GM19240 (cell line): ENCODE results near the gene MRPS34.
A peak's percentile ranks its signal among the peaks of the same experiment; 100 is the strongest.
"Not testable (repeated sequence)": the region's sequence is repeated elsewhere in the genome, so short reads cannot be mapped to it uniquely, and the experiment has no call there.

ENCODE experiments used
- DNase-seq: peaks from one replicate; pipeline ENCODE4 v3.0.0; 2011; ENCODE audit warnings: low spot score; ENCODE audit not compliant: insufficient read length

MRPS34 gene

GRCh38 chr16:1772908-1773702, at the start of gene MRPS34:
TSS of gene MRPS34 (minus strand) at chr16:1773134. CDS start at chr16:1773119, 15 bp downstream.
- DNase-seq = peak; percentile 75

DNA sequence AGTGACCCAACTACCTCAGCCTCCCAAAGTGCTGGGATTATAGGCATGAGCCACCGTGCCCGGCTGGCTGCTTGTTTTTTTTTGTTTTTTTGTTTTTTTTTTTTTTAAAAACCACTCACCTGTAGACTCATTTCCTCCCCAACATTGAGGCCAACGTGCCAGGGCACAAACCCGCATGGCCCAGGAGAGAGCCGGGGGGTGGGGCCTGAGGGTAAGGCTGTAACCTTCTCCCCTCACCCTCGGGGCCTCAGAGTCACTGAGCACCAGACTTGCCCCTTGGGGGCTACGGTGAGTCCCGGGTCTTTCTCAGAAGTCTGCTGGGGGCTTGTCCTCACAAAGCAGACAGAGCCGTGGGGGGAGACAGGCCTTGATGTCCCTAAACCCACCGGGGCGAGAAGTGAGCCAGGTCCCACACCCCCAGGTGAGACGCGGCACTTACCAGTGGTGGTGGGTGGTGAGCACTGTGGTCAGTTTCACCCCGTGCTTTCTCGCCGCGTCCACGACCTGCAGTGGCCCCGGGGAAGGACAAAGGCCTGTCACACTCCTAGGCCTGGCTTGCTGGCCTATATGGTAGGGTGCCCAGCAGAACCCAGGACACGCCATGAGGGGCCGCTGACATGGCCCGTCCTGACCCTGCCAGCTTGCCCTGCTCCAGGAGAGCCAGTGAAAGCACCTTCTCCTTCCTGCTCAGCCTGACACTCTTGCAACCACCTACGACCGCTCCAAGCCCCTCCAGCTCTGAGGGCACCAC, 49.1 kb upstream of the MRPS34 start:
- no peak for DNase-seq

- no peak for DNase-seq
Observed at GRCh38 chr16:1820946-1821290, 48.0 kb upstream of the MRPS34 start.

DNA sequence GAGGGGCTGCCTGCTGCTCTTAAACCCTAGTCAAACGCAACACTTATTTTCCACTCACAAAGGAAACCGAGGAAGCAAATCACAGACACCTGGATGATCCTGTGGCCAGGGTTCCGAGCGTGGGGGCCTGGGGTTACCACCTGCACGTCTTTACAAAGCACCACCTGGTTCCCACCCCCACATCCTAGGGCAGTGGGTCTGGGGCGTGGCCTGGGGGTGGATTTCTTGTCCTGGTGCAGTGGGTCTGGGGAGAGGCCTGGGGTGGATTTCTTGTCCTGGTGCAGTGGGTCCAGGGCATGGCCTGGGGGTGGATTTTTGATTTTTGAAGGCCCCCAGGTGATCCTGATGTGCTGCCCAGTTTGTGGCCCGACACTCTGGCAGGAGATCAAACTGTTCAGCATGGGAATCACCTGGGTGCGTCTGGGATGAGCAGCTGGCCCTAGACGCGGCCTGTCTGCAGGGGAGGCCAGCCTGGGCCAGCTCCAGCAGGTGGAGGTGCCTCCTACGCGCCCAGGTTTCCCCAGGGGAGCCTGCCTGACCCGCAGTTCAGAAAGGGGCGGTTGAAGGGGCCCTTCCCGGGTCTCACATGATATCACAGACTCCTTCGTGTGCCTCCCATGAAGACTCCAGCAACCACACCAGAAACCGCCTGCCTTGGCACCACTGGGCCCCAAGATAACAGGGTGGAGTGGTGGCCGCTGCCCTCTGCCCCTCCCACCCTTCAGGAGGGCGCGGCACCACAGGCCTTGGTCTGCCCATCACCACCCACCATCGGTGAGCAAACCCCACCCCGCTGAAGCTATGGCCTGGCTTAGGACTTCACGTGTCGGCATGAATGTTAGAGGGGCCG, 47.4 kb upstream of the MRPS34 start:
- DNase-seq = no peak

- DNase-seq = no peak
Observed at GRCh38 chr16:1819611-1820010, 46.7 kb upstream of the MRPS34 start.

- DNase-seq = no peak
Observed at GRCh38 chr16:1818873-1819525, 46.1 kb upstream of the MRPS34 start.

DNA sequence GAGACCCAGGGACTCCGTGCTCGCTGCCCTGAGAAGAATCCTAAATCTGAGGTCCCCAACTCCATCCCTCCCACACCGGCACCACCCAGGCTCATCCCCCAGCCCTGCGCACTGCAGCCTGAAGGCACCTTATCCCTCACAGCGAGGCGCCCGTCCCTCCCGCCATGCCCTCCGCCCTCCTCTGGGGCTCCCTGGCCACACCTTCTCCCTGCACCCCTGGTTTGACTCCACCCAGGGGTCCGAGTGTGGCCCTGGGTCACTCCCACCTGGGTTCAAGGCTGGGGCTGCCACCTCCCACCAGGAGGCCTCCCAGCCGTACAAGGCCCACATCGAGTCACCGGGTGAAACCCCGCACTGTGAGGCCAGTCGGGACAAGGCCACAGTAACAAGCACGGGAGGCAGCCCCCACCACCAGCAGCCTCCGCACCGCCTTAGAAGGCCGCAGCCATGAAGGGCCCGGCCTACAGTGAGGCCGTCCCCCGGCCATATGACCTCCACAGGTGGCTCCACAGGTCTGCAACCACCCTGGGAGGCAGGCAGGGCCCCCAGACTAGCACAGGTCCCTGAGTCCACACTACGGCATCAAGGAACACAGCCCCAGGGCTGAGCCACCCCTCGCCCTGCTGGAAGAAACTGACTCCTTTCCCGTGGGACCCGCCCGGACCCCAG, 45.4 kb upstream of the MRPS34 start:
- DNase-seq = no peak

DNA sequence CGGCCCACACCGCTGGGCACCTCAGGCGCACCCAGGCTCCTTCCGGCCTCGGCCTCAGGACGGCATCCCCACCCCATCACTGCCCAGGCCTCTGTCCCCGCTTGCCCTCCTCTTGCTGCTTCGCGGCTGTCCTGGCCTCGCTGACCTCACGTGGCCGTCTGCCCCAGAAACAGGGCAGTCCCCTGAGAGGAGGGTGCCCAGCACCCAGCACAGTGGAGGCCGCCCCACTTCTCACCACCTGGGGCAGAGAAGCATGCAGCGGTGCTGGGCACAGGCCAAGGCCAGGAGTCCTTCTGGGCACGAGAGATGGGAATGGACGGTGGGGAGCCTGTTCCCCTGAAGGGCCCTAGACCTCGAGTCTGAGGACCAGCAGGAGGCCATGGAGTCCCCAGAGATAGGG, 44.8 kb upstream of the MRPS34 start:
- no peak for DNase-seq

DNA sequence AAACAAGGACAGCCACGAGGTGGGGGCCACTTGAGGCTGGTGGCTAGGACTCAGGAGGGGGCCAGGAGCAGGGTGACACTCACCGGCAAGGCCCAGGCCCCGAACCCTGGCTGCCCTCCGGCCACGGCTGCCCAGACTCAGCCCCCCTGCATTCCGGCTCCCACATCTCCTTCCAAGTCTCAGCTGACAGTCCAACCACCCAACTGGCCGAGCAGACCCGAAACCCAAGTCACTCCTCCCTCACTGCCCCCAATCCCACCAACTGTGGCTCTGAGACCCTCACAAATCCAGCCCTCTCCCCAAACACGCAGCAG, 44.3 kb upstream of the MRPS34 start:
- DNase-seq = no peak

DNA sequence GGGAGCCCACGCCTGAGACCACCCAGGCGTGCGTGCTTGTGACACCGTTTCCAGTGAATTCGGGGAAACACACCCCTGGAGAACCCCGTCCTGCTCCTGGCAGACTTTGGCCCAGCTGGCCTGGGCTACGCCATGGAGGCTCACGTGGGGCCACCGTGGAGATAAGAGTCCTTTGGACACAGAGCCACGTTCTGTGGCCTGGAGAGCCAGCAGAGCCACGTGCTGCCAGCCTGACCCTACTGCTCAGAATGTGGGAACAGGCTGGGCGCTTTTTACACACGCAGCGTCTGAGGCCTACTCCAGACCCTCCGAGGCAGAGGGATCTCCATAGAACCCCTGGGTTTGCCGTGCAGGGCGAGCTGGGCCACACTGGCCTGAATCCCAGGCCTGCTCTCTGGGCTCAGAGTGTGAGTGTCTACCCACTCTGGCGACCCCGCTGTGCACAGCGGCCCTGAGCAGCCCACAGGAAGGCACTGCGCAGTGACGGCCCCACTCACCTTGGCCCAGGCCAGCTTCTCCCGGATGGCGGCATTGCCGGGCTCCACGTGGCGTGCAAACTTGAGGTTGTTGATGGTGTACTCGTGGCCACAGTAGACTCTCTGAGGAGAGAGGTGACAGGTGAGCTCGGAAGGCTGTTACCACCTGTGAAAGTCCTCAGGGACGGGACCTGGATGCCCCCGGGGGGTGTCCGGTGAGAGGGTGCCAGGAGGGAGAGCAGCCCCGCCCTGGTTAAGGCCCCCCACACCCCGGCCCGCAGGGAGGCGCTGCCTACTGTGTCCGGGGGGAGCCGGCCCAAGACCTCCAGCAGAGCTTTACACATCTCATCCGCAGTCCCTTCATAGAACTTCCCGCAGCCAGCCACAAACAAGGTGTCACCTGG, 43.7 kb upstream of the MRPS34 start:
- no peak for DNase-seq

DNA sequence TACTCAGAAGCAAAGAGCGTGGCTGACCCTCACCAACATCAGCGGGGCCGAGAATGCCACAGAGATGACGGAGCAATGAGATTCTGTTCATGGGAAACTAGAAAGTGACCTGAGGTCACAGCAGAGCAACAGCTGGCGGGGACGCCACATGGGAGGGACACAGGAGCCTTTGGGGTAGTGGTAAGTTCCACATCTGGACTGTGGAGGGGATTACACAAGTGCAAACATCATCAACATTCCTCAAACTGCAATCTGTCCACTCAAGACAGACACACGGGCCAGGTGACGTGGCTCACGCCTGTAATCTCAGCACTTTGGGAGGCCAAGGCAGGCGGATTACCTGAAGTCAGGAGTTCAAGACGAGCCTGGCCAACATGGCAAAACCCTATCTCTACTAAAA, 42.5 kb upstream of the MRPS34 start:
- no peak for DNase-seq

- no peak for DNase-seq
Observed at GRCh38 chr16:1812732-1813163, 39.8 kb upstream of the MRPS34 start.

DNA sequence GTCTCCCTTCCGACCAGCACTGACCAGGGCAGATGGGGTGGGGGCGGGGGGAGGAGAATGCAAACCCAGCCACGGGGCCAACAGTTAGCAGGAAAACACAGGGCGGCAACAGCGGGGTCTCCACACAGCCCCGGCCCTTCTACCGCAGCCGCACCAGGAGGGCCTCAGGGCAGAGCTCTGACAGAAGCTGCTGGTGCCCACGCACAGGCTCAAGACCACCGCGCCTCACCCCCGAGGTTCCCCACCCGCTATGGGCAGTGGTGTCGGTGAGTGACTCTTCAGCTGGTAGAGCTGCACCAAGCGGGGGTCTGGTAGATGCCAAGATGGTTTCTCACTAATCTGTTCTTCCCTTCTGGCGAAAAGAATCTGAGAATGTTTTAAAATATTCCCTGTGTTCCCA, 37.6 kb upstream of the MRPS34 start:
- DNase-seq = no peak

GRCh38 chr16:1810106-1810505, 37.2 kb upstream of the MRPS34 start:
- no peak for DNase-seq

DNA sequence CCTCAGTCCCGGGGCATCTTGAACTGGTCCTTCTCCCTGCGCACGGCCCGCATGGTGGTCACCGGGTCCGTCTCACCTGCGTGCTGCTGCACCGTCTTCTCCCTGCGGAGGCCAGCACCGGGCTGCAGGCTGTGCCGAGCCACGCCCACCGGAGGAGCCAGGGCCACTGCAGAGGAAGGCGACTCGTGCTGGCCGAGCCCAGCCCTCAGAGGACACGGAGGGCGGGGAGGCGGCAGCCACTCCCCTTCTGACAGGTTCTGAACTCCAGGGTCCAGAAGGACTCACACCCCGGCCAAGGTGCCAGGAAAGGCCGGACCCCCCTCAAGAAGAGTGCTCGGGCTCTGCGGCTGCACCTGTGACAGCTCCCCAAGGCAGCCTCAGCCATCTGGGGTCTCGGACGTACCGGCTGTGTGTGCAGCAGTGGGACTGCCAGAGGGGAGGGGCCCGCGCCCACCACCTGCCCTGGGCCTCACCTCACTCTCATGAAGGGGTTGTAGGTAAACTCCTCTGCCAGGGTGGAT, 36.4 kb upstream of the MRPS34 start:
- DNase-seq = no peak

- no peak for DNase-seq
Observed at GRCh38 chr16:1808691-1809090, 35.8 kb upstream of the MRPS34 start.

DNA sequence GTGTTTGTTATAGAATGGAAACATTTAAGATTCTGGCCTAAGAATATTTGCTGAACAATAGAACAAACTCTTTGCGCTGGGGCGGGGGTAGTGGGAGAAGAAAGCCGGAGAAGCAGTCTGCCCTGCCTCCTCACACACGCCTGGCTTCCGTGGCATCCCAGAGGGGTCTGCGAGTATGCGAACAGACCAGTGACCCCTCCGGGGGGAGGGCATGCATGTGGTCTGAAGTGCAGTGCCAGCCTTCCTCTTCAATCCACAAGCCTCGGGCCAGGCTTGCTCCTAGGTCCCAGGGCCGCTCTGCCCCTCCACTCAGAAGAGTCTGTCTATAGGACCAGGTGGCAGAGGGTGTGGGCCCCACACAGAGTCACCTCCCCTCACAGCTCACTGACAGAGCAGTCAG, 34.7 kb upstream of the MRPS34 start:
- DNase-seq = no peak

DNA sequence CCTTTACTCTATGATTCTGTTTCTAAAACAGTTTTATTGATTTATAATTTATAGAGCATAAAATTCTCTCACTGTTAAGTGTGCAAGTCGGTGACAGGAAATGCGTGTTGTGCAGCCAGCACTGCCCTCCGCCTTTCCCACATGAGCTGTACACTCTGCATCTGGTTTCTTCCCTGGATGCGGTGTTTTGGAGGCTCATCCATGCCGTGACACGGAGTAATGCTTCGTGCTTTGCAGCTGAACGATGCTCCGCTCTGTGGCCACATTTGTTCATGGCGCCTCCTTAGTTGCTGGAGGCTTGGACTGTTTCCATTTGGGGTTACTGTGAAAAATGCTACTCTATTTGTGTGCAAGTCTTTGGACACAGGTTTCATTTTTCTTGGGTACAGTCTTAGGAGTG, 27.8 kb upstream of the MRPS34 start:
- no peak for DNase-seq

DNA sequence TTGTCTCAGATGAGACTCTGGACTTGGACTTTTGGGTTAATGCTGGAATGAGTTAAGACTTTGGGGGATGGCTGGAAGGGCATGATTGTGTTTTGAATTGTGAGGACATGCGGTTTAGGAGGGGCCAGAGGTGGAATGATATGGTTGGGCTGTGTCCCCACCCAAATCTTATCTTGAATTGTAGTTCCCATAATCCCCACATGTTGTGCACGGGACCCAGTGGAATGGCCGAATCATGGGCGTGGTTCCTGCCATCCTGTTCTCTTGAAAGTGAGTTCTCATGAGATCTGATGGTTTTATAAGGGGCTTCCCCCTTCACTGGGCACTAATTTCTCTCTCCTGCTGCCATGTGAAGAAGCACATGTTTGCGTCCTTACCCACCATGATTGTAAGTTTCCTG, 26.3 kb upstream of the MRPS34 start:
- DNase-seq = not testable (repeated sequence)
